GM12864 (cell line): ENCODE results near the gene NR2E3.

ENCODE experiments used
- DNase-seq: peaks from one replicate; pipeline ENCODE4 v3.0.0-alpha.2; 2011; ENCODE audit warnings: low read depth
- H3K4me3 ChIP-seq: 2 replicates; pipeline ENCODE4 v1.5.1; 2011; ENCODE audit warnings: mild to moderate bottlenecking, low read depth, low read length, control low read depth
- CTCF ChIP-seq: IDR thresholded peaks from 2 replicates; pipeline ENCODE4 v1.5.1; 2011; ENCODE audit warnings: low read depth, mild to moderate bottlenecking, moderate library complexity, low read length, control low read depth, inconsistent platforms; ENCODE audit errors: missing control alignments

NR2E3 gene

GRCh38 chr15:71792521-71792920 is 17.8 kb upstream of the NR2E3 start:
- DNase-seq, result no peak
- TF ChIP-seq CTCF, result no peak
- no peak overlapping the region for H3K4me3 ChIP-seq

GRCh38 chr15:71798641-71799040 is 11.7 kb upstream of the NR2E3 start:
- no peak overlapping the region for H3K4me3 ChIP-seq
- DNase-seq, result no peak
- no peak for TF ChIP-seq CTCF

DNA sequence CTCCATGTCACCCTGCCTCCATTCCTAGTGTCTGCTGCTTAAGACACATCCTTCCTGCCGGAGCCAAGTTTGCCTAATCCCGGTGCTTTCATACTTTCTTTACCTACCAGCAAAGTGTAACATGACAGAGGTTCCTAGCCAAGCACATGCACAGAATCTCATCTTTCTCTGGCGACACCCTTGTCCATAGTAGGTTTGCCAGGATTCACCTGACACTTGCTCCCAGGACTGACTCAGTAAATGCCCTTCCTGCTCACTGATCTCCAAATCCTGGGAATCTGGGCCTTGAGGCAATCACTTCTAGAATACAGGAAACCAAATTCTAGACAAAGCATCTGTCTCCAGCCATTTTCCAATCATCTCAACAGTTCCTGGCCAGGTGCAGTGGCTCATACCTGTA is 10.2 kb upstream of the NR2E3 start:
- TF ChIP-seq CTCF, result no peak
- no peak overlapping the region for H3K4me3 ChIP-seq
- no peak for DNase-seq

- peak; percentile 21 for DNase-seq
- peak; percentile 72 for TF ChIP-seq CTCF
- no peak overlapping the region for H3K4me3 ChIP-seq
Observed at GRCh38 chr15:71800835-71801745, 9.3 kb upstream of the NR2E3 start.

- H3K4me3 ChIP-seq, result no peak overlapping the region
- DNase-seq, result no peak
- TF ChIP-seq CTCF, result no peak
Observed at GRCh38 chr15:71801935-71802655, 8.3 kb upstream of the NR2E3 start.

DNA sequence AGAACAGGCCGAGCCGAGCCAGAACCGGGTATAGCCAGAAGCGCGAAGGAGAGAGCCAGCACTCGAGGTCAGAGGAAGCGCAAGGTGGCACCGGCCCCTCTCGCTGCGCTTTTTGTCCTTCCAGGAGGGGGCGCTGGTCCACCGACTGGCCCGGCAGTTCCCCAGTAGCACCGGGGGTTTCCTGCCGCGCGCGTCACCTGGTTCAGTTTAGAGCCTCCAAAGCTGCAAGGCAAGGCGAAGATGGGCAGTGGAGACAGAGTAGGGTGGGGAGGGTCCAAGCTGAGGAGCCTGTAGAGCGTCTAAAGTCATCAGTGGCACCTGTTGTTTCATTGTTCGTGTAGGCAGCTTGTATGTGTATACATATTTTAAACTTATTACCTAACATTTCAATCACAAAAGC is 7.6 kb upstream of the NR2E3 start:
- H3K4me3 ChIP-seq, result no peak overlapping the region
- DNase-seq, result no peak
- TF ChIP-seq CTCF, result peak; percentile 36
